H54 (cell line): ENCODE measurements around the gene SPDL1.

ENCODE experiments used
- DNase-seq: peaks from one replicate; pipeline ENCODE4 v3.0.0; 2011; ENCODE audit warnings: low spot score, mixed read lengths; ENCODE audit not compliant: insufficient read length
- FAIRE-seq: peaks from 3 replicates; lab custom pipeline; 2011; peaks lifted over from hg19 to GRCh38; lab: Jason Lieb, UNC
- POLR2A ChIP-seq: IDR thresholded peaks from 2 replicates; pipeline ENCODE4 v1.6.1; 2011; ENCODE audit warnings: low read depth, mild to moderate bottlenecking, low read length

Gene SPDL1

GRCh38 chr5:169627551-169627950 lies 44.0 kb downstream of the SPDL1 start:
- FAIRE-seq (no peak), DNase-seq (no peak)
- TF ChIP-seq POLR2A: no peak

GRCh38 chr5:169628892-169629291 lies 45.3 kb downstream of the SPDL1 start:
- DNase-seq (no peak), FAIRE-seq (no peak)
- no peak for TF ChIP-seq POLR2A

GRCh38 chr5:169629847-169630548 lies 46.4 kb downstream of the SPDL1 start:
- FAIRE-seq: peak; percentile 82
- DNase-seq: peak; percentile 76
- TF ChIP-seq POLR2A: peak; percentile 55; the same call in 1 of the 2 replicates

- no peak for TF ChIP-seq POLR2A
- DNase-seq: no peak
- no peak for FAIRE-seq
These were observed 47.8 kb downstream of the SPDL1 start for GRCh38 chr5:169631360-169631759.

- TF ChIP-seq POLR2A: no peak
- DNase-seq (no peak), FAIRE-seq (no peak)
These were observed 49.4 kb downstream of the SPDL1 start for GRCh38 chr5:169632946-169633345.

GRCh38 chr5:169634606-169635005 lies 51.0 kb downstream of the SPDL1 start:
- TF ChIP-seq POLR2A: no peak
- FAIRE-seq: no peak
- DNase-seq: no peak

- no peak for TF ChIP-seq POLR2A
- FAIRE-seq: no peak
- no peak for DNase-seq
These were observed 52.4 kb downstream of the SPDL1 start for GRCh38 chr5:169635936-169636335.

- DNase-seq: no peak
- TF ChIP-seq POLR2A: no peak
- FAIRE-seq: no peak
These were observed 53.0 kb downstream of the SPDL1 start for GRCh38 chr5:169636477-169637084.

GRCh38 chr5:169637085-169637548 lies 53.5 kb downstream of the SPDL1 start, which contains the start of gene DOCK2:
Gene DOCK2, plus strand, starts transcription at chr5:169637275. Its CDS starts 52 bp downstream, at chr5:169637327.
- no peak for TF ChIP-seq POLR2A
- DNase-seq (no peak), FAIRE-seq (no peak)

- TF ChIP-seq POLR2A: no peak
- no peak for DNase-seq
- no peak for FAIRE-seq
These were observed 54.1 kb downstream of the SPDL1 start for GRCh38 chr5:169637549-169638121.

- no peak for DNase-seq
- TF ChIP-seq POLR2A: no peak
- FAIRE-seq: no peak
These were observed 57.7 kb downstream of the SPDL1 start for GRCh38 chr5:169641253-169641652.

- no peak for FAIRE-seq
These were observed 63.3 kb downstream of the SPDL1 start for GRCh38 chr5:169646856-169647255.

GRCh38 chr5:169647566-169647965 lies 64.0 kb downstream of the SPDL1 start:
- no peak for TF ChIP-seq POLR2A
- DNase-seq (no peak), FAIRE-seq (no peak)

More at GRCh38 chr5:169646856-169647255, 63.3 kb downstream of the SPDL1 start:
- DNase-seq: no peak
- TF ChIP-seq POLR2A: no peak

- FAIRE-seq: no peak
- DNase-seq: no peak
- no peak for TF ChIP-seq POLR2A
These were observed 65.2 kb downstream of the SPDL1 start for GRCh38 chr5:169648725-169649310.

- no peak for TF ChIP-seq POLR2A
- DNase-seq (no peak), FAIRE-seq (no peak)
These were observed 65.9 kb downstream of the SPDL1 start for GRCh38 chr5:169649486-169649885.
